ENCODE results near the gene HEPACAM2. TPM values are rescaled to one million over a fixed set of nuclear protein-coding genes. Genes with fewer than 3 reads are reported as not detected.

HEPACAM2 gene
- total and polyA plus RNA-seq, 2 of the 4 experiments (the other 2 are of a cell fraction): under 0.01 to 0.05 TPM

- no CpG with 5 or more reads among the region's 6 CpGs for WGBS, 2 experiments (ENCODE audit: extremely low coverage in 2 of 2, insufficient read length in 1 of 2)
- TF ChIP-seq RCOR1 (IDR thresholded peaks at IDR 0.05; ENCODE audit: insufficient replicate concordance, low read length): no peak
- peak; percentile 54 for TF ChIP-seq MAFK (IDR thresholded peaks at IDR 0.05; ENCODE audit: low read depth, low read length)
- no peak overlapping the region for H3K4ac ChIP-seq (ENCODE audit: low read depth, low read length)
- H3K79me1 ChIP-seq (ENCODE audit: low read depth in 1 of 2, low read length in 2 of 2): no peaks in the 10 kb centered on the region
- no peak overlapping the region for H2AFZ ChIP-seq (replicated peaks; ENCODE audit: low read length, poor library complexity)
- dilution Hi-C loops (cut with HindIII; ENCODE audit: low sequenced_read_pairs, unreplicated experiment) (no loop called here), intact Hi-C loops (cut with micrococcal nuclease) (loop anchor here (5.0 kb wide), 1 partner anchor 1017 kb away; no protein-coding TSS in a partner anchor), in situ Hi-C loops (cut with MboI; ENCODE audit: low sequenced_read_pairs) (no loop called here)
- H3K4me2 ChIP-seq (ENCODE audit: low read depth, low read length): no peak overlapping the region
- H4K5ac ChIP-seq (ENCODE audit: low read depth, low read length): no peak overlapping the region
- no peaks in the 10 kb centered on the region for H3K4me1 ChIP-seq (ENCODE audit: control insufficient read depth, insufficient read depth, low read length)
- no peak overlapping the region for H2BK20ac ChIP-seq (ENCODE audit: low read depth, low read length)
- no peaks in the 10 kb centered on the region for H3K9me1 ChIP-seq (ENCODE audit: insufficient read depth, low read length)
- no peak for ATAC-seq (ENCODE audit: low read depth)
- H3K36me3 ChIP-seq (ENCODE audit: control insufficient read depth, insufficient read depth, low read length): no peaks in the 10 kb centered on the region
- no peak overlapping the region for H2BK15ac ChIP-seq (ENCODE audit: low read depth, low read length)
- no peak overlapping the region for H3K56ac ChIP-seq (ENCODE audit: extremely low read depth, insufficient read depth, low read length)
- no TSS peak for BruUV-seq (replicated peaks)
- ChIA-PET CTCF (no interaction called here), POLR2A (ENCODE audit: unreplicated experiment) (no interaction called here)
- no peak overlapping the region for H2AK5ac ChIP-seq (ENCODE audit: low read depth, low read length)
- peaks cover 13% of the 10 kb centered on the region for H3K27me3 ChIP-seq (ENCODE audit: control insufficient read depth, insufficient read depth, low read length)
- no peak overlapping the region for H3K18ac ChIP-seq (ENCODE audit: low read depth, low read length)
- DNase-seq: no peak
- H3K14ac ChIP-seq (replicated peaks; ENCODE audit: low read depth, low read length): no peak overlapping the region
- H2BK5ac ChIP-seq (ENCODE audit: low read depth, low read length, poor library complexity, severe bottlenecking): no peak overlapping the region
- H2AK9ac ChIP-seq (replicated peaks; ENCODE audit: low read depth, low read length, poor library complexity): no peak overlapping the region
- H3K4me3 ChIP-seq (ENCODE audit: insufficient read depth, low read depth, low read length): no peak overlapping the region
- no peak overlapping the region for H4K8ac ChIP-seq (ENCODE audit: low read depth in 2 of 2, low read length in 2 of 2)
- no peak overlapping the region for H3K23ac ChIP-seq (ENCODE audit: low read depth, low read length)
- no peaks in the 10 kb centered on the region for H3K9me3 ChIP-seq (ENCODE audit: control insufficient read depth, insufficient read depth, low read length)
- H4K91ac ChIP-seq (ENCODE audit: insufficient read depth, low read depth, low read length): no peak overlapping the region
- H3K27ac ChIP-seq (ENCODE audit: insufficient read depth, low read length): no peak overlapping the region
- no peak overlapping the region for H2BK120ac ChIP-seq (ENCODE audit: low read depth, low read length)
- H4K20me1 ChIP-seq (ENCODE audit: insufficient read depth, low read length): no peaks in the 10 kb centered on the region
- H3K9ac ChIP-seq (ENCODE audit: low read depth, low read length): no peak overlapping the region
Measured at GRCh38 chr7:93188870-93189634, 37.2 kb downstream of the HEPACAM2 start.

Measured in IMR-90 (cell line).